Measurements from ENCODE around the gene IQSEC3. TPM values are rescaled to one million over a fixed set of nuclear protein-coding genes. Genes with fewer than 3 reads are reported as not detected.

IQSEC3 gene
- total RNA-seq, 1 experiment from 2014 or later = 0.55 TPM

- Histone ChIP-seq H3K4ac (ENCODE audit: low read depth, low read length) (no peak within 1 kb of the TSS), H4K20me1 (ENCODE audit: control insufficient read depth, insufficient read depth, insufficient read length) (no peaks in the 10 kb centered on the region), H3K4me1 (ENCODE audit: insufficient read depth, low read length) (0 out of 2 replicates have a peak, but pooled peaks cover 4% of the 10 kb centered on the region), H2AK5ac (ENCODE audit: insufficient read length, low read length) (no peak within 1 kb of the TSS), H3K56ac (ENCODE audit: insufficient read length, low read depth, low read length) (no peak within 1 kb of the TSS), H4K91ac (ENCODE audit: insufficient read length, low read depth, low read length) (no peak within 1 kb of the TSS), H2AFZ (ENCODE audit: low read length) (no peak within 1 kb of the TSS), H3K23me2 (ENCODE audit: insufficient read length, low read depth, low read length, poor library complexity, severe bottlenecking) (no peaks in the 10 kb centered on the region), H3K79me1 (ENCODE audit: insufficient read depth, low read depth, low read length, poor library complexity, severe bottlenecking) (no peaks in the 10 kb centered on the region), H3K18ac (ENCODE audit: insufficient read length, low read depth, low read length) (peak within 1 kb of the TSS; percentile 44), H2BK12ac (ENCODE audit: insufficient read length, low read depth, low read length) (no peak within 1 kb of the TSS), H4K5ac (ENCODE audit: insufficient read length, low read depth, low read length) (no peak within 1 kb of the TSS), H3K9me3 (ENCODE audit: control insufficient read depth, low read depth, low read length) (no peaks in the 10 kb centered on the region), H2BK5ac (ENCODE audit: insufficient read length, low read length) (no peak within 1 kb of the TSS), H3T11ph (ENCODE audit: low read length) (no peak within 1 kb of the TSS), H3K23ac (ENCODE audit: insufficient read length, low read depth, low read length) (no peak within 1 kb of the TSS), H3K27ac (ENCODE audit: insufficient read length, low read depth, low read length) (no peak within 1 kb of the TSS), H4K8ac (replicated peaks; ENCODE audit: insufficient read length, low read depth, low read length) (no peak within 1 kb of the TSS), H3K79me2 (ENCODE audit: insufficient read depth, low read length) (no peaks in the 10 kb centered on the region), H3K4me2 (ENCODE audit: insufficient read depth, insufficient read length, low read length) (no peak within 1 kb of the TSS), H3K9ac (ENCODE audit: extremely low read depth, insufficient read length, low read length) (no peak within 1 kb of the TSS), H2BK20ac (ENCODE audit: low read depth, low read length, poor library complexity, severe bottlenecking) (no peak within 1 kb of the TSS), H3K14ac (ENCODE audit: insufficient read depth, low read length) (peak within 1 kb of the TSS; percentile 45; the same call in 1 of the 2 replicates), H2BK15ac (ENCODE audit: low read depth, low read length) (no peak within 1 kb of the TSS), H2BK120ac (ENCODE audit: low read depth, low read length, poor library complexity, severe bottlenecking) (no peak within 1 kb of the TSS), H3K27me3 (ENCODE audit: insufficient read depth, low read length) (peaks cover 4% of the 10 kb centered on the region; the same call in 1 of the 2 replicates)
- H3K27ac Mint-ChIP-seq = no peak within 1 kb of the TSS; a peak in 1 of 7 replicates
- no peaks in the 10 kb centered on the region for H3K36me3 Mint-ChIP-seq (ENCODE audit: insufficient read depth in 1 of 3, low read depth in 3 of 3)
- H3K4me1 Mint-ChIP-seq = peaks cover 29 to 36% of the 10 kb centered on the region in 2 experiments
- WGBS (ENCODE audit: extremely low coverage, insufficient read length, low lambda C conversion rate) = no CpG with 5 or more reads among the region's 14 CpGs
- peaks cover 86% of the 10 kb centered on the region for H3K27me3 Mint-ChIP-seq (ENCODE audit: low read depth)
- H3K9me3 Mint-ChIP-seq = no peaks in the 10 kb centered on the region; a peak in 2 of 5 replicates
- no peak within 1 kb of the TSS; a peak in 2 of 5 replicates for H3K4me3 Mint-ChIP-seq
- DNase-seq = no peak
- TF ChIP-seq CTCF (conservative IDR thresholded peaks at IDR 0.05) = no peak
Measured at GRCh38 chr12:214003-214741, 147.6 kb downstream of the IQSEC3 start, which contains the start of gene SLC6A12. SLC6A12 (minus strand) TSS chr12:214157; CDS start chr12:209986, 4,171 bp downstream.

Measured in H9 (cell line).